HCT116 (cell line): ENCODE data around the gene GALNT18. TPM values are rescaled to one million over a fixed set of nuclear protein-coding genes. Genes with fewer than 3 reads are reported as not detected.

Experiments used
- ATAC-seq: fragments of 200-7000 bp; cut with Tn5 transposase; 2 replicates; pipeline ENCODE4 v1.9.1; 2020; ENCODE audit warnings: mild to moderate bottlenecking, moderate library complexity
- BruUV-seq: library from RNA; stranded (reverse); fragments of 400-500 nt; replicated peaks from 2 replicates; lab custom pipeline; 2021; lab: Mats Ljungman, UMichigan
- CTCF ChIA-PET: fragments of 300-600 bp; sonication (Branson Sonifier 250); formaldehyde crosslinking; loops from one replicate; lab custom pipeline; 2021; ENCODE audit warnings: antibody characterized with exemption; lab: Charles Lee
- POLR2A ChIA-PET: fragments of 300-600, 350-600 bp; sonication (Branson Sonifier 250); formaldehyde crosslinking; loops from one replicate; lab custom pipeline; 2021; ENCODE audit warnings: antibody characterized with exemption; lab: Charles Lee
- RAD21 ChIA-PET, 2 experiments: fragments of 300-600 bp; sonication (Branson Sonifier 250); formaldehyde crosslinking; loops; one replicate each; lab custom pipeline; 2023; ENCODE audit warnings: low total read pairs in 2 of 2; ENCODE audit not compliant: uncharacterized antibody in 2 of 2, unreplicated experiment in 2 of 2, low non-redundant PET in 1 of 2; lab: Charles Lee
- DNase-seq: peaks from one replicate; pipeline ENCODE4 v3.0.0-alpha.2; 2010; ENCODE audit warnings: low read depth, low spot score
- H2AFZ ChIP-seq: fragments of 200-600 bp; shearing (Covaris generic), sonication (generic); 2 replicates; pipeline ENCODE4 v1.6.1; 2017; ENCODE audit warnings: low read depth, mixed run types, mixed read lengths, antibody characterized with exemption, low read length; ENCODE audit not compliant: poor library complexity, severe bottlenecking
- H3K27ac ChIP-seq: 2 replicates; pipeline ENCODE4 v1.5.1; 2012; ENCODE audit warnings: low read depth, low read length
- H3K27me3 ChIP-seq: fragments of 200-600 bp; sonication (generic); 2 replicates; pipeline ENCODE4 v1.6.1; 2016; ENCODE audit warnings: mixed run types, low read length, mixed read lengths; ENCODE audit not compliant: insufficient read depth
- H3K36me3 ChIP-seq, 2 experiments: fragments of 200-500 bp in 1 of 2; fragments of 200-600 bp in 1 of 2; sonication (Bioruptor generic) in 1 of 2; sonication (generic) in 1 of 2; 2 replicates each; pipeline versions ENCODE4 v1.5.1 to v1.6.1; 2014 to 2016; ENCODE audit warnings: low read length in 2 of 2, inconsistent platforms in 1 of 2, mixed read lengths in 1 of 2, mixed run types in 1 of 2; ENCODE audit not compliant: insufficient read depth in 2 of 2, control insufficient read depth in 1 of 2
- H3K4me1 ChIP-seq, 2 experiments: fragments of 200-600 bp in 1 of 2; sonication (generic) in 1 of 2; 2 replicates each; pipeline versions ENCODE4 v1.5.1 to v1.6.1; 2012 to 2017; ENCODE audit warnings: low read length in 2 of 2, inconsistent platforms in 1 of 2, mild to moderate bottlenecking in 1 of 2, mixed read lengths in 1 of 2, mixed run types in 1 of 2, moderate library complexity in 1 of 2; ENCODE audit not compliant: insufficient read depth in 2 of 2, control insufficient read depth in 1 of 2
- H3K4me2 ChIP-seq: fragments of 200-600 bp; sonication (generic); 2 replicates; pipeline ENCODE4 v1.6.1; 2017; ENCODE audit warnings: mixed run types, low read length, mixed read lengths
- H3K4me3 ChIP-seq, 2 experiments: fragments of 200-600 bp in 1 of 2; sonication (generic) in 1 of 2; replicated peaks in 1 of 2; 2 replicates each; pipeline ENCODE4 v1.5.1; 2011 to 2016; ENCODE audit warnings: low read length in 2 of 2, control low read depth in 1 of 2, low read depth in 1 of 2, mild to moderate bottlenecking in 1 of 2, mixed read lengths in 1 of 2, mixed run types in 1 of 2
- H3K79me2 ChIP-seq: fragments of 200-600 bp; sonication (generic); 2 replicates; pipeline ENCODE4 v1.6.1; 2017; ENCODE audit warnings: mild to moderate bottlenecking, mixed run types, low read length, moderate library complexity, mixed read lengths; ENCODE audit not compliant: insufficient read depth
- H3K9ac ChIP-seq: fragments of 200-600 bp; sonication (generic); 2 replicates; pipeline ENCODE4 v1.6.1; 2016; ENCODE audit warnings: low read length, mixed read lengths
- H3K9me2 ChIP-seq: fragments of 200-600 bp; sonication (generic), shearing (Covaris generic); 2 replicates; pipeline ENCODE4 v1.6.1; 2017; ENCODE audit warnings: mixed run types, mild to moderate bottlenecking, moderate library complexity; ENCODE audit not compliant: insufficient read depth
- H3K9me3 ChIP-seq, 2 experiments: fragments of 200-500 bp in 1 of 2; fragments of 200-600 bp in 1 of 2; sonication (Bioruptor generic) in 1 of 2; sonication (generic) in 1 of 2; 2 replicates each; pipeline ENCODE4 v1.6.1; 2014 to 2017; ENCODE audit warnings: low read length in 2 of 2, mixed read lengths in 2 of 2, inconsistent platforms in 1 of 2, low read depth in 1 of 2, mild to moderate bottlenecking in 1 of 2, mixed run types in 1 of 2, moderate library complexity in 1 of 2; ENCODE audit not compliant: control insufficient read depth in 1 of 2, insufficient read depth in 1 of 2
- H4K20me1 ChIP-seq: fragments of 200-600 bp; sonication (generic), shearing (Covaris generic); 2 replicates; pipeline ENCODE4 v1.6.1; 2017; ENCODE audit warnings: mixed run types, mild to moderate bottlenecking, moderate library complexity; ENCODE audit not compliant: insufficient read depth
- CBX3 ChIP-seq: IDR thresholded peaks from 2 replicates; pipeline ENCODE4 v1.6.1; 2012; ENCODE audit warnings: low read depth
- CEBPB ChIP-seq: IDR thresholded peaks from 2 replicates; pipeline ENCODE4 v1.6.1; 2012; ENCODE audit warnings: low read depth
- CTCF ChIP-seq, 3 experiments: fragments of 200-600 bp in 1 of 3; sonication (generic) in 1 of 3; IDR thresholded peaks in 2 of 3; conservative IDR thresholded peaks in 1 of 3; 2 replicates each; pipeline ENCODE4 v1.5.1; 2012 to 2017; ENCODE audit warnings: low read depth in 2 of 3, low read length in 2 of 3, antibody characterized with exemption in 1 of 3, borderline replicate concordance in 1 of 3, control low read depth in 1 of 3, mild to moderate bottlenecking in 1 of 3, mixed read lengths in 1 of 3, mixed run types in 1 of 3, moderate library complexity in 1 of 3; ENCODE audit not compliant: insufficient read depth in 1 of 3
- EZH2 ChIP-seq: fragments of 200-600 bp; sonication (generic); IDR thresholded peaks from 2 replicates; pipeline ENCODE4 v1.6.1; 2017; ENCODE audit warnings: antibody characterized with exemption, mixed run types
- FOSL1 ChIP-seq: IDR thresholded peaks from 2 replicates; pipeline ENCODE4 v1.6.1; 2012; ENCODE audit warnings: low read depth
- JUND ChIP-seq: IDR thresholded peaks from 2 replicates; pipeline ENCODE4 v1.6.1; 2012
- MAX ChIP-seq: IDR thresholded peaks from 2 replicates; pipeline ENCODE4 v1.6.1; 2012
- POLR2AphosphoS5 ChIP-seq: IDR thresholded peaks from 2 replicates; pipeline ENCODE4 v1.6.1; 2011; ENCODE audit warnings: mild to moderate bottlenecking, low read depth, low read length, moderate library complexity
- RAD21 ChIP-seq: IDR thresholded peaks from 2 replicates; pipeline ENCODE4 v1.6.1; 2012; ENCODE audit warnings: low read depth, mild to moderate bottlenecking
- REST ChIP-seq: IDR thresholded peaks from 2 replicates; pipeline ENCODE4 v1.6.1; 2012; ENCODE audit warnings: low read depth
- SRF ChIP-seq: IDR thresholded peaks from 2 replicates; pipeline ENCODE4 v1.6.1; 2012; ENCODE audit warnings: low read depth
- TCF7L2 ChIP-seq: IDR thresholded peaks from 2 replicates; pipeline ENCODE4 v1.7.0; 2011; ENCODE audit warnings: borderline replicate concordance, inconsistent platforms; ENCODE audit not compliant: insufficient read depth, insufficient read length; ENCODE audit errors: extremely low read depth
- YY1 ChIP-seq: IDR thresholded peaks from 2 replicates; pipeline ENCODE4 v1.6.1; 2011; ENCODE audit warnings: low read length, low read depth, moderate library complexity, mild to moderate bottlenecking; ENCODE audit not compliant: insufficient replicate concordance; ENCODE audit errors: extremely low read depth
- ZBTB33 ChIP-seq: IDR thresholded peaks from 2 replicates; pipeline ENCODE4 v1.6.1; 2011; ENCODE audit warnings: mild to moderate bottlenecking, low read length, moderate library complexity; ENCODE audit not compliant: insufficient replicate concordance; ENCODE audit errors: extremely low read depth
- ZFX ChIP-seq: fragments of 450-650 bp; IDR thresholded peaks from 2 replicates; pipeline ENCODE4 v1.6.1; 2017
- ZNF274 ChIP-seq: fragments of 200-500 bp; sonication (Bioruptor generic); IDR thresholded peaks from 2 replicates; pipeline ENCODE4 v1.6.1; 2014; ENCODE audit warnings: mild to moderate bottlenecking, low read depth, low read length, inconsistent platforms
- intact Hi-C: fragments of 100-400 bp; cut with micrococcal nuclease; formaldehyde crosslinking; loops from 2 replicates; pipeline ENCODE4 v1.10.0; 2022
- total RNA-seq: library from RNA; stranded (reverse); gene quantifications from one replicate; pipeline ENCODE4 v1.2.1, GENCODE V29; 2021; ENCODE audit not compliant: unreplicated experiment

The GALNT18 gene
- total RNA-seq, 1 experiment from 2014 or later: 19.9 TPM

GRCh38 chr11:11372461-11372860, 249.3 kb downstream of the GALNT18 start:
- CTCF ChIA-PET: no interaction called here
- H3K4me2 ChIP-seq: no peak overlapping the region
- no TSS peak for BruUV-seq

More at GRCh38 chr11:11372461-11372860, 249.3 kb downstream of the GALNT18 start:
- ATAC-seq (no peak), DNase-seq (no peak)
- H3K79me2 ChIP-seq: no peaks in the 10 kb centered on the region
- H3K36me3 ChIP-seq: peaks cover 0 to 5% of the 10 kb centered on the region in 2 experiments; a peak in 1 of 4 replicates
- H3K9me3 ChIP-seq: peaks cover 0 to under 1% of the 10 kb centered on the region in 2 experiments; a peak in 1 of 4 replicates
- H3K27me3 ChIP-seq: no peaks in the 10 kb centered on the region
- no peaks in the 10 kb centered on the region for H3K4me1 ChIP-seq
- no peaks in the 10 kb centered on the region for H4K20me1 ChIP-seq
- ChIA-PET RAD21 (no interaction called here), POLR2A (no interaction called here)
- H2AFZ ChIP-seq: no peak overlapping the region
- no peak overlapping the region for H3K4me3 ChIP-seq
- H3K27ac ChIP-seq: no peak overlapping the region
- TF ChIP-seq ZFX (no peak), CEBPB (no peak), ZBTB33 (no peak), CBX3 (no peak), RAD21 (no peak), JUND (no peak), FOSL1 (no peak), TCF7L2 (no peak), ZNF274 (no peak), EZH2 (no peak), YY1 (no peak), POLR2AphosphoS5 (no peak), CTCF (IDR thresholded peaks at IDR 0.05 in 2 of 3, conservative IDR thresholded peaks at IDR 0.05 in 1 of 3; ENCODE audit: borderline replicate concordance in 1 of 3, insufficient read depth in 1 of 3, low read depth in 2 of 3, low read length in 2 of 3) (no peak), MAX (no peak), SRF (no peak), REST (no peak)
- no peak overlapping the region for H3K9ac ChIP-seq
- H3K9me2 ChIP-seq: no peaks in the 10 kb centered on the region
- intact Hi-C loops: no loop called here
